Astrocyte (in vitro differentiated cells and primary cell): ENCODE results near the gene C1orf94.

ENCODE experiments used
- EZH2 ChIP-seq: IDR thresholded peaks from 2 replicates; pipeline ENCODE4 v1.6.1; 2012; ENCODE audit warnings: mild to moderate bottlenecking, low read length, inconsistent platforms; ENCODE audit not compliant: insufficient read depth
- TF ChIP-seq, protein P1 (sequence below): IDR thresholded peaks from 2 replicates; pipeline ENCODE4 v1.5.1; 2011; ENCODE audit warnings: low read depth, mild to moderate bottlenecking, inconsistent platforms, low read length, moderate library complexity; ENCODE audit not compliant: insufficient read depth

DNA sequence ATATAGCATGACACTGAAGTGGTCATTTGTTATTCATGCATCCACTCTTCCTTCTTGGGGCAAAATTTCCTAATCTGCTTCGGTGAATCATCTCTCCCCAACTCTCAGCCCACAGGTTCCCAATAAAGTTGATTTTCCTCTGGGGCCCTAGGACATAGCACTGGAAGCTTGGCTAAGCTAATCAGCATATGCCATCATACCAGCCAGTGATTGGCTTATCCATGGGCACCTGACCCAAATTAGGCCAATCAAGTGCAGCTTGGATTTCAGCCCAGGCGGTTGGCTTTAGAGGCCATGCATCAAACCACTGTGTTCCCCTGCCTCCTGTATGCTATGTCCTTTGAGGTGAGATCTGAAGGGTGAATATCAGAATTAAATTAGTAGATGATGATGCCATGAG is 58.9 kb downstream of the C1orf94 start:
- TF ChIP-seq, protein P1, sequence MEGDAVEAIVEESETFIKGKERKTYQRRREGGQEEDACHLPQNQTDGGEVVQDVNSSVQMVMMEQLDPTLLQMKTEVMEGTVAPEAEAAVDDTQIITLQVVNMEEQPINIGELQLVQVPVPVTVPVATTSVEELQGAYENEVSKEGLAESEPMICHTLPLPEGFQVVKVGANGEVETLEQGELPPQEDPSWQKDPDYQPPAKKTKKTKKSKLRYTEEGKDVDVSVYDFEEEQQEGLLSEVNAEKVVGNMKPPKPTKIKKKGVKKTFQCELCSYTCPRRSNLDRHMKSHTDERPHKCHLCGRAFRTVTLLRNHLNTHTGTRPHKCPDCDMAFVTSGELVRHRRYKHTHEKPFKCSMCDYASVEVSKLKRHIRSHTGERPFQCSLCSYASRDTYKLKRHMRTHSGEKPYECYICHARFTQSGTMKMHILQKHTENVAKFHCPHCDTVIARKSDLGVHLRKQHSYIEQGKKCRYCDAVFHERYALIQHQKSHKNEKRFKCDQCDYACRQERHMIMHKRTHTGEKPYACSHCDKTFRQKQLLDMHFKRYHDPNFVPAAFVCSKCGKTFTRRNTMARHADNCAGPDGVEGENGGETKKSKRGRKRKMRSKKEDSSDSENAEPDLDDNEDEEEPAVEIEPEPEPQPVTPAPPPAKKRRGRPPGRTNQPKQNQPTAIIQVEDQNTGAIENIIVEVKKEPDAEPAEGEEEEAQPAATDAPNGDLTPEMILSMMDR: no peak
- TF ChIP-seq EZH2: no peak
